ENCODE results near the gene ATP2B2.

- TF ChIP-seq HMGXB4 (CRISPR knock-in tag; IDR thresholded peaks at IDR 0.05; ENCODE audit: borderline replicate concordance) (no peak), CEBPB (IDR thresholded peaks at IDR 0.05) (no peak), JUN (IDR thresholded peaks at IDR 0.05) (no peak), POLR2A (IDR thresholded peaks at IDR 0.05; ENCODE audit: low read length) (no peak)
- TF ChIP-seq, protein P1, sequence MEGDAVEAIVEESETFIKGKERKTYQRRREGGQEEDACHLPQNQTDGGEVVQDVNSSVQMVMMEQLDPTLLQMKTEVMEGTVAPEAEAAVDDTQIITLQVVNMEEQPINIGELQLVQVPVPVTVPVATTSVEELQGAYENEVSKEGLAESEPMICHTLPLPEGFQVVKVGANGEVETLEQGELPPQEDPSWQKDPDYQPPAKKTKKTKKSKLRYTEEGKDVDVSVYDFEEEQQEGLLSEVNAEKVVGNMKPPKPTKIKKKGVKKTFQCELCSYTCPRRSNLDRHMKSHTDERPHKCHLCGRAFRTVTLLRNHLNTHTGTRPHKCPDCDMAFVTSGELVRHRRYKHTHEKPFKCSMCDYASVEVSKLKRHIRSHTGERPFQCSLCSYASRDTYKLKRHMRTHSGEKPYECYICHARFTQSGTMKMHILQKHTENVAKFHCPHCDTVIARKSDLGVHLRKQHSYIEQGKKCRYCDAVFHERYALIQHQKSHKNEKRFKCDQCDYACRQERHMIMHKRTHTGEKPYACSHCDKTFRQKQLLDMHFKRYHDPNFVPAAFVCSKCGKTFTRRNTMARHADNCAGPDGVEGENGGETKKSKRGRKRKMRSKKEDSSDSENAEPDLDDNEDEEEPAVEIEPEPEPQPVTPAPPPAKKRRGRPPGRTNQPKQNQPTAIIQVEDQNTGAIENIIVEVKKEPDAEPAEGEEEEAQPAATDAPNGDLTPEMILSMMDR (IDR thresholded peaks at IDR 0.05), result no peak
- TF ChIP-seq, protein P2, sequence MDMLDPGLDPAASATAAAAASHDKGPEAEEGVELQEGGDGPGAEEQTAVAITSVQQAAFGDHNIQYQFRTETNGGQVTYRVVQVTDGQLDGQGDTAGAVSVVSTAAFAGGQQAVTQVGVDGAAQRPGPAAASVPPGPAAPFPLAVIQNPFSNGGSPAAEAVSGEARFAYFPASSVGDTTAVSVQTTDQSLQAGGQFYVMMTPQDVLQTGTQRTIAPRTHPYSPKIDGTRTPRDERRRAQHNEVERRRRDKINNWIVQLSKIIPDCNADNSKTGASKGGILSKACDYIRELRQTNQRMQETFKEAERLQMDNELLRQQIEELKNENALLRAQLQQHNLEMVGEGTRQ (IDR thresholded peaks at IDR 0.05), result no peak
- TF ChIP-seq, protein P3, sequence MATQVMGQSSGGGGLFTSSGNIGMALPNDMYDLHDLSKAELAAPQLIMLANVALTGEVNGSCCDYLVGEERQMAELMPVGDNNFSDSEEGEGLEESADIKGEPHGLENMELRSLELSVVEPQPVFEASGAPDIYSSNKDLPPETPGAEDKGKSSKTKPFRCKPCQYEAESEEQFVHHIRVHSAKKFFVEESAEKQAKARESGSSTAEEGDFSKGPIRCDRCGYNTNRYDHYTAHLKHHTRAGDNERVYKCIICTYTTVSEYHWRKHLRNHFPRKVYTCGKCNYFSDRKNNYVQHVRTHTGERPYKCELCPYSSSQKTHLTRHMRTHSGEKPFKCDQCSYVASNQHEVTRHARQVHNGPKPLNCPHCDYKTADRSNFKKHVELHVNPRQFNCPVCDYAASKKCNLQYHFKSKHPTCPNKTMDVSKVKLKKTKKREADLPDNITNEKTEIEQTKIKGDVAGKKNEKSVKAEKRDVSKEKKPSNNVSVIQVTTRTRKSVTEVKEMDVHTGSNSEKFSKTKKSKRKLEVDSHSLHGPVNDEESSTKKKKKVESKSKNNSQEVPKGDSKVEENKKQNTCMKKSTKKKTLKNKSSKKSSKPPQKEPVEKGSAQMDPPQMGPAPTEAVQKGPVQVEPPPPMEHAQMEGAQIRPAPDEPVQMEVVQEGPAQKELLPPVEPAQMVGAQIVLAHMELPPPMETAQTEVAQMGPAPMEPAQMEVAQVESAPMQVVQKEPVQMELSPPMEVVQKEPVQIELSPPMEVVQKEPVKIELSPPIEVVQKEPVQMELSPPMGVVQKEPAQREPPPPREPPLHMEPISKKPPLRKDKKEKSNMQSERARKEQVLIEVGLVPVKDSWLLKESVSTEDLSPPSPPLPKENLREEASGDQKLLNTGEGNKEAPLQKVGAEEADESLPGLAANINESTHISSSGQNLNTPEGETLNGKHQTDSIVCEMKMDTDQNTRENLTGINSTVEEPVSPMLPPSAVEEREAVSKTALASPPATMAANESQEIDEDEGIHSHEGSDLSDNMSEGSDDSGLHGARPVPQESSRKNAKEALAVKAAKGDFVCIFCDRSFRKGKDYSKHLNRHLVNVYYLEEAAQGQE (IDR thresholded peaks at IDR 0.05), result no peak
Observed at GRCh38 chr3:10518506-10519150, 13.2 kb upstream of the ATP2B2 start.
